ENCODE measurements around the gene MAN2C1.
"Not testable (repeated sequence)": the region's sequence is repeated elsewhere in the genome, so short reads cannot be mapped to it uniquely, and the experiment has no call there.

DNA sequence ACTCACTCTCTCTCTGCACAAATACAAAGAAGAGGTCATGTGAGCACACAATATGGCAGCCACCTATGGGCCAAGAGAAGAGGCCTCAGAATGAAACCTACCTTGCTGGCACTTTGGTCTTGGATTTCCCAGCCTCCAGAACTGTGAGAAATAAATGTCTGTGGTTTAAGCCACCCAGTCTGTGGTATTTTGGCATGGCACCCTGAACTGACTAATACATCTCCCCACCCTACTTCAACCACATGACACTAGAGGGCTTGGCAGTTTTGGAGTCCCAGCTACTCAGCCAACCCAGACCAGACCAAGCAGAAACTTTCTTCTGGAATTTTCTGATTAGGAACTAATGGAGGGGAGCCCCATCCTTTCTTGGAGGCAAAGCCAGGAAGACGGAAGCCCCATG lies 55.9 kb downstream of the MAN2C1 start:
- TF ChIP-seq, protein P1, sequence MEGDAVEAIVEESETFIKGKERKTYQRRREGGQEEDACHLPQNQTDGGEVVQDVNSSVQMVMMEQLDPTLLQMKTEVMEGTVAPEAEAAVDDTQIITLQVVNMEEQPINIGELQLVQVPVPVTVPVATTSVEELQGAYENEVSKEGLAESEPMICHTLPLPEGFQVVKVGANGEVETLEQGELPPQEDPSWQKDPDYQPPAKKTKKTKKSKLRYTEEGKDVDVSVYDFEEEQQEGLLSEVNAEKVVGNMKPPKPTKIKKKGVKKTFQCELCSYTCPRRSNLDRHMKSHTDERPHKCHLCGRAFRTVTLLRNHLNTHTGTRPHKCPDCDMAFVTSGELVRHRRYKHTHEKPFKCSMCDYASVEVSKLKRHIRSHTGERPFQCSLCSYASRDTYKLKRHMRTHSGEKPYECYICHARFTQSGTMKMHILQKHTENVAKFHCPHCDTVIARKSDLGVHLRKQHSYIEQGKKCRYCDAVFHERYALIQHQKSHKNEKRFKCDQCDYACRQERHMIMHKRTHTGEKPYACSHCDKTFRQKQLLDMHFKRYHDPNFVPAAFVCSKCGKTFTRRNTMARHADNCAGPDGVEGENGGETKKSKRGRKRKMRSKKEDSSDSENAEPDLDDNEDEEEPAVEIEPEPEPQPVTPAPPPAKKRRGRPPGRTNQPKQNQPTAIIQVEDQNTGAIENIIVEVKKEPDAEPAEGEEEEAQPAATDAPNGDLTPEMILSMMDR (IDR thresholded peaks at IDR 0.05): not testable (repeated sequence)
- TF ChIP-seq POLR2A (IDR thresholded peaks at IDR 0.05): not testable (repeated sequence)
